ENCODE data around the gene ISOC2.

ISOC2 gene

GRCh38 chr19:55464039-55464661 is 2.7 kb upstream of the ISOC2 start:
- TF ChIP-seq CTCF (IDR thresholded peaks at IDR 0.05; ENCODE audit: control extremely low read depth, extremely low read depth, low read depth, missing control alignments) = no peak
- no peak for DNase-seq (ENCODE audit: extremely low spot score)
- ChIA-PET POLR2A (no interaction called here), CTCF (interaction anchor here (2.7 kb wide), 1 partner anchor 40 kb away, joined by 25 read pairs; no protein-coding TSS in a partner anchor)

GRCh38 chr19:55463583-55464031 is 2.2 kb upstream of the ISOC2 start:
- no peak for DNase-seq (ENCODE audit: extremely low spot score)
- TF ChIP-seq CTCF (IDR thresholded peaks at IDR 0.05; ENCODE audit: control extremely low read depth, extremely low read depth, low read depth, missing control alignments) = no peak
- ChIA-PET POLR2A (no interaction called here), CTCF (interaction anchor here (1.4 to 2.7 kb wide), 2 partner anchors 40 to 169 kb away, joined by 3 to 25 read pairs; no protein-coding TSS in a partner anchor)

- no peak for DNase-seq (ENCODE audit: extremely low spot score)
- POLR2A ChIA-PET = no interaction called here
- TF ChIP-seq CTCF (IDR thresholded peaks at IDR 0.05; ENCODE audit: control extremely low read depth, extremely low read depth, low read depth, missing control alignments) = no peak
- CTCF ChIA-PET = interaction anchor here (1.4 to 2.7 kb wide), 2 partner anchors 41 to 170 kb away, joined by 3 to 25 read pairs; no protein-coding TSS in a partner anchor
Measured at GRCh38 chr19:55462722-55463121, 1.3 kb upstream of the ISOC2 start.

GRCh38 chr19:55461974-55462626 is 658 bp upstream of the ISOC2 start:
- TF ChIP-seq CTCF (IDR thresholded peaks at IDR 0.05; ENCODE audit: control extremely low read depth, extremely low read depth, low read depth, missing control alignments) = no peak
- ChIA-PET CTCF (interaction anchor here (1.0 to 2.7 kb wide), 4 partner anchors 42 to 302 kb away, joined by 3 to 25 read pairs (median 3); no protein-coding TSS in a partner anchor), POLR2A (interaction anchor here (0.7 to 1.0 kb wide), 5 partner anchors 14 to 123 kb away, joined by 3 to 9 read pairs (median 4); partner anchors contain the start of genes KMT5C, NAT14, UBE2S and ZNF628)
- no peak for DNase-seq (ENCODE audit: extremely low spot score)

GRCh38 chr19:55460670-55461258 is 678 bp downstream of the ISOC2 start:
- peak; percentile 72 for DNase-seq (ENCODE audit: extremely low spot score)
- ChIA-PET CTCF (interaction anchor here (1.1 to 1.3 kb wide), 2 partner anchors 24 to 43 kb away, joined by 3 to 6 read pairs; no protein-coding TSS in a partner anchor), POLR2A (no interaction called here)
- no peak for TF ChIP-seq CTCF (IDR thresholded peaks at IDR 0.05; ENCODE audit: control extremely low read depth, extremely low read depth, low read depth, missing control alignments)

GRCh38 chr19:55459950-55460657 is 1.3 kb downstream of the ISOC2 start:
- no peak for TF ChIP-seq CTCF (IDR thresholded peaks at IDR 0.05; ENCODE audit: control extremely low read depth, extremely low read depth, low read depth, missing control alignments)
- CTCF ChIA-PET = interaction anchor here (1.1 to 2.6 kb wide), 3 partner anchors 8 to 44 kb away, joined by 3 to 13 read pairs (median 6); no protein-coding TSS in a partner anchor
- POLR2A ChIA-PET = no interaction called here
- DNase-seq (ENCODE audit: extremely low spot score) = no peak
